ENCODE measurements around the gene FGF3.

Gene FGF3

DNA sequence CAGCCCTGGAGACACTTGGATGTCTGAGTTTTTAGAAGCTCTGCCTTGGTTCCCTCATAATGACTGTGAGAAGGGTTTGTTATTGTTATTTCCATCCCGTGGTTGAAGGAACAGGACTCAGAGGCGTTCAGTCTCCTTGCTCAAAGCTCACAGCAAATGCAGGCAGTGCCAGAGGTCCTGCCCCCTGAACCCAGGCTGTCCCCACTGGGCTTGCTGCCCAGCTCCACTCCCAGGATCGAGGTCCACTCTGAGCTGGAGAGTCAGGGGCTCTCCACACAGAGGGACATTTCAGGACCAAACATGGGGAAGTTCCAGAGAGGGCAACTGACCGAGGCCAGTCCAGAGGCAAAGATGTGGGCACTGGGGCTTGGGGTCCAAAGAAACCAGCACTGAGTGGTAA, 58.9 kb downstream of the FGF3 start:
- peaks cover 5% of the 10 kb centered on the region for H3K36me3 Mint-ChIP-seq (ENCODE audit: low read depth)
- peaks cover 9% of the 10 kb centered on the region for H3K4me1 Mint-ChIP-seq
- TF ChIP-seq, protein P1, sequence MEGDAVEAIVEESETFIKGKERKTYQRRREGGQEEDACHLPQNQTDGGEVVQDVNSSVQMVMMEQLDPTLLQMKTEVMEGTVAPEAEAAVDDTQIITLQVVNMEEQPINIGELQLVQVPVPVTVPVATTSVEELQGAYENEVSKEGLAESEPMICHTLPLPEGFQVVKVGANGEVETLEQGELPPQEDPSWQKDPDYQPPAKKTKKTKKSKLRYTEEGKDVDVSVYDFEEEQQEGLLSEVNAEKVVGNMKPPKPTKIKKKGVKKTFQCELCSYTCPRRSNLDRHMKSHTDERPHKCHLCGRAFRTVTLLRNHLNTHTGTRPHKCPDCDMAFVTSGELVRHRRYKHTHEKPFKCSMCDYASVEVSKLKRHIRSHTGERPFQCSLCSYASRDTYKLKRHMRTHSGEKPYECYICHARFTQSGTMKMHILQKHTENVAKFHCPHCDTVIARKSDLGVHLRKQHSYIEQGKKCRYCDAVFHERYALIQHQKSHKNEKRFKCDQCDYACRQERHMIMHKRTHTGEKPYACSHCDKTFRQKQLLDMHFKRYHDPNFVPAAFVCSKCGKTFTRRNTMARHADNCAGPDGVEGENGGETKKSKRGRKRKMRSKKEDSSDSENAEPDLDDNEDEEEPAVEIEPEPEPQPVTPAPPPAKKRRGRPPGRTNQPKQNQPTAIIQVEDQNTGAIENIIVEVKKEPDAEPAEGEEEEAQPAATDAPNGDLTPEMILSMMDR (IDR thresholded peaks at IDR 0.05), result no peak
- H3K4me3 Mint-ChIP-seq, result no peak overlapping the region
- no peak overlapping the region for H3K27ac Mint-ChIP-seq
- DNase-seq, result no peak
- H3K27me3 Mint-ChIP-seq (ENCODE audit: low read depth, poor library complexity), result peaks cover 28% of the 10 kb centered on the region
- H3K9me3 Mint-ChIP-seq, result peaks cover 8% of the 10 kb centered on the region
